Measurements from ENCODE around the gene MYO5A.

The MYO5A gene

DNA sequence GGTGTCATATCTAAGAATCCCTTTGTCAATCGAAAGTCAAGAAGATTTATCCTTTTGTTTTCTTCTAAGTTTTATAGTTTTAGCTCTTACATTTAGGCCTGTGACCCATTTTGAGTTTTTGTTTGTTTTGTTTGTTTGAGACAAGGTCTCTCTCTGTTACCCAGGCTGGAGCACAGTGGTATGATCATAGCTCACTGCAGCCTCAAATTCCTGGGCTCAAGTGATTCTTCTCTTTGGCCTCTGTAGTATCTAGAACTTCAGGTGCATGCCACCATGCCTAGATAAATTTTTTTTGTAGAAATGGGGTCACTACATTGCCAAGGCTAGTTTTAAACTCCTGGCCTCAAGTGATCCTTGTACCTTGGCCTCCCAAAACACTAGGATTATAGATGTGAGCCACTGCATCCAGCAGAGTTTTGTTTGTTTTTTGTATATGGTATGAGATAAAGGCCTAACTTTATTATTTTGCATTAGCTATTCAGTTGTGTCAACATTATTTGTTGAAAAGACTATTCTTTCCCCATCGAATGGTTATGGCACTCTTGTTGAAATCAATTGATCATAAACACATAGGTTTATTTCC is 227.3 kb downstream of the MYO5A start:
- no peak for DNase-seq (ENCODE audit: low read depth in 2 of 2)
- no peak for TF ChIP-seq CTCF (IDR thresholded peaks at IDR 0.05; ENCODE audit: low read depth, low read length)
- no peak overlapping the region for H3K4me3 ChIP-seq (replicated peaks in 1 of 2; ENCODE audit: low read depth in 2 of 2, low read length in 2 of 2)

GRCh38 chr15:52295421-52296001 is 233.2 kb downstream of the MYO5A start, which contains the start of gene MYO5C:
MYO5C (minus strand) TSS chr15:52295804; CDS start chr15:52295636, 168 bp downstream.
- peak within 1 kb of the TSS; percentile 25 to 31 for H3K4me3 ChIP-seq (replicated peaks in 1 of 2; ENCODE audit: low read depth in 2 of 2, low read length in 2 of 2)
- TF ChIP-seq CTCF (IDR thresholded peaks at IDR 0.05; ENCODE audit: low read depth, low read length), result no peak
- DNase-seq (ENCODE audit: low read depth in 2 of 2), result peak; percentile 10 to 27

DNA sequence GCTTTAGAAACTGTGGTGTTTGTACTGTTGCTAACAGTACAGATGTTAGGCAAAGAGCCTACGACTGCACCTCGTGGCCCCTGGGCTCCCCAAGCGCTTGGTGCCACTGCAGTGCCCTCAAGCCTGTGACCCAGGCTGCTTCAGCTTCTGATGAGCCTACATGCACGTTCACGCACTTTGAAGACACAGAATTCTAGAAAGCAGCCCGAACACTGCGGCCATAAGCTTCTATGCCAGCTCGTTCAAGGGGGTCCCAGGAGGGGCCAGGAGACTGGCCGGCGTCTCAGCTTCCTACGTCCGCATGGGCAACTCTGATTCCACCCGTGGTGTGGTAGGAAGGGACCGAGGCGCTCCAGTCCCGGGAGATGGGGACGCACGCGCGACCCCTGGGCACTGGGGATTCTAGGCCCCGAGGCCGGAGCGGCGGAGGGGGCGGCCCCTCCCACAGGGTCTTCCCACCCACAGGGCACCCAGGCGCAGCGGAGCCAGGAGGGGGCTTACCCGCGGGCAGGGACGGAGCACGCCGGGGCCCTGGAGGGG is 233.7 kb downstream of the MYO5A start:
- H3K4me3 ChIP-seq (replicated peaks in 1 of 2; ENCODE audit: low read depth in 2 of 2, low read length in 2 of 2), result no peak overlapping the region
- DNase-seq (ENCODE audit: low read depth in 2 of 2), result no peak
- TF ChIP-seq CTCF (IDR thresholded peaks at IDR 0.05; ENCODE audit: low read depth, low read length), result no peak

DNA sequence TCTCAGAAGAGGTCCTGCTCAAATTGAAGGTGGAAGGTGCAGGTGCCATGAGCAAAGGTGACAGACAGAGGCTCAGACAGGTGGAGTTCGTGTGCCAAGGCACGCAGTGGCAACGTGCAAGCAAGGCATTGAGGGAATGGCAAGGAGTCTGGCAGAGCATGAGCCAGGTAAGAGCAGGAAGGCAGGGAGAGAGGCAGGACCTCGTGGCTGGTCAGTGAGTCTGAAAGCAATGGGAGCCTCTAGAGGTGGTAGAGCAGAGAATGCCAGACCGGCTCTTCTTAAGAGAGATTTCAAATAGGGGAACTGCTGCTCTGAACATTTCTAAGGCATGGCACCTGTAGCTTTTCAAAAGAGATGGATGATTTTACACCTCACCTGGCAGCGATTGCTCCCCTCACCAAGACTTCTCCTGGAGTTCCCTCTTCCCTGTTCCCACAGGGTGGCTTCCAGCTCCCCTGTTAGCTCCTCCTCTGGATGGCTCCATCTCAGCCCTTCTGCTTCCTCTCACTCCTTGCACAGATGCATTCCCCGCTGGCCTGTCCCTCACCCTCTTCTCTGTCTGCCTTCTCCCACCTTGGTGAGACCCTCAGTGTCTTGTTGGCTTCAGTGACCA is 235.8 kb downstream of the MYO5A start:
- TF ChIP-seq CTCF (IDR thresholded peaks at IDR 0.05; ENCODE audit: low read depth, low read length), result no peak
- DNase-seq (ENCODE audit: low read depth in 2 of 2), result no peak
- H3K4me3 ChIP-seq (replicated peaks in 1 of 2; ENCODE audit: low read depth in 2 of 2, low read length in 2 of 2), result no peak overlapping the region

- DNase-seq (ENCODE audit: low read depth in 2 of 2), result no peak
- H3K4me3 ChIP-seq (replicated peaks in 1 of 2; ENCODE audit: low read depth in 2 of 2, low read length in 2 of 2), result no peak overlapping the region
- no peak for TF ChIP-seq CTCF (IDR thresholded peaks at IDR 0.05; ENCODE audit: low read depth, low read length)
Measured at GRCh38 chr15:52291204-52291603, 237.5 kb downstream of the MYO5A start.

GRCh38 chr15:52290800-52291199 is 237.9 kb downstream of the MYO5A start:
- H3K4me3 ChIP-seq (replicated peaks in 1 of 2; ENCODE audit: low read depth in 2 of 2, low read length in 2 of 2), result no peak overlapping the region
- no peak for DNase-seq (ENCODE audit: low read depth in 2 of 2)
- no peak for TF ChIP-seq CTCF (IDR thresholded peaks at IDR 0.05; ENCODE audit: low read depth, low read length)
